SU-DHL-6 (cell line): ENCODE results near the gene RAB11A.

Experiments used
- H2AFZ ChIP-seq: fragments of 200-600 bp; sonication (generic); 2 replicates; pipeline ENCODE4 v1.6.1; 2014; ENCODE audit warnings: low read depth, mild to moderate bottlenecking, moderate library complexity, mixed read lengths, antibody characterized with exemption, low read length; ENCODE audit not compliant: severe bottlenecking
- H3F3A ChIP-seq: fragments of 200-600 bp; shearing (Covaris generic); 2 replicates; pipeline ENCODE4 v1.6.0; 2016; ENCODE audit warnings: antibody characterized with exemption, mild to moderate bottlenecking; ENCODE audit not compliant: insufficient read depth
- H3K27ac ChIP-seq: fragments of 200-600 bp; sonication (generic); 2 replicates; pipeline ENCODE4 v1.5.1; 2016; ENCODE audit warnings: low read depth, mild to moderate bottlenecking, low read length, moderate library complexity, mixed read lengths
- H3K27me3 ChIP-seq: fragments of 200-600 bp; sonication (generic), shearing (Covaris generic); 2 replicates; pipeline ENCODE4 v1.6.0; 2014; ENCODE audit warnings: mild to moderate bottlenecking, low read length
- H3K36me3 ChIP-seq: fragments of 200-600 bp; sonication (generic); 2 replicates; pipeline ENCODE4 v1.6.1; 2014; ENCODE audit warnings: mild to moderate bottlenecking, low read length, mixed read lengths
- H3K4me2 ChIP-seq: fragments of 300-600, 200-600 bp; shearing (Covaris generic), sonication (generic); 2 replicates; pipeline ENCODE4 v1.6.0; 2014; ENCODE audit warnings: low read length, low read depth, mild to moderate bottlenecking; ENCODE audit not compliant: poor library complexity, severe bottlenecking
- H3K4me3 ChIP-seq: fragments of 200-600 bp; sonication (generic); 2 replicates; pipeline ENCODE4 v1.5.1; 2014; ENCODE audit warnings: antibody characterized with exemption, low read length, mild to moderate bottlenecking, mixed read lengths; ENCODE audit not compliant: insufficient read depth, poor library complexity, severe bottlenecking
- H3K79me2 ChIP-seq: fragments of 200-600 bp; sonication (generic); 2 replicates; pipeline ENCODE4 v1.6.1; 2014; ENCODE audit warnings: mild to moderate bottlenecking, low read length, moderate library complexity; ENCODE audit not compliant: insufficient read depth
- H3K9ac ChIP-seq: fragments of 200-600 bp; sonication (generic); 2 replicates; pipeline ENCODE4 v1.7.0; 2014; ENCODE audit warnings: mild to moderate bottlenecking, low read length
- H3K9me2 ChIP-seq: fragments of 200-600 bp; sonication (generic); replicated peaks from 2 replicates; pipeline ENCODE4 v1.6.1; 2014; ENCODE audit warnings: low read length; ENCODE audit not compliant: insufficient read depth
- H3K9me3 ChIP-seq: fragments of 200-600 bp; sonication (generic); 2 replicates; pipeline ENCODE4 v1.6.1; 2014; ENCODE audit warnings: low read length, mixed read lengths; ENCODE audit not compliant: insufficient read depth
- H4K20me1 ChIP-seq: fragments of 200-600 bp; sonication (generic); 2 replicates; pipeline ENCODE4 v1.6.1; 2014; ENCODE audit warnings: low read depth, mild to moderate bottlenecking, antibody characterized with exemption, low read length, moderate library complexity, mixed read lengths
- EZH2phosphoT487 ChIP-seq: fragments of 200-600 bp; sonication (generic), shearing (Covaris generic); conservative IDR thresholded peaks from 2 replicates; pipeline ENCODE4 v1.6.1; 2018; ENCODE audit warnings: mild to moderate bottlenecking, antibody characterized with exemption, low read length, moderate library complexity, mixed read lengths
- TF ChIP-seq, protein P1 (sequence below): fragments of 200-600 bp; sonication (generic); IDR thresholded peaks from one replicate; pipeline ENCODE4 v1.5.1; 2017; ENCODE audit warnings: antibody characterized with exemption, mild to moderate bottlenecking, low read length, moderate library complexity; ENCODE audit not compliant: insufficient read depth, poor library complexity, severe bottlenecking

Gene RAB11A

DNA sequence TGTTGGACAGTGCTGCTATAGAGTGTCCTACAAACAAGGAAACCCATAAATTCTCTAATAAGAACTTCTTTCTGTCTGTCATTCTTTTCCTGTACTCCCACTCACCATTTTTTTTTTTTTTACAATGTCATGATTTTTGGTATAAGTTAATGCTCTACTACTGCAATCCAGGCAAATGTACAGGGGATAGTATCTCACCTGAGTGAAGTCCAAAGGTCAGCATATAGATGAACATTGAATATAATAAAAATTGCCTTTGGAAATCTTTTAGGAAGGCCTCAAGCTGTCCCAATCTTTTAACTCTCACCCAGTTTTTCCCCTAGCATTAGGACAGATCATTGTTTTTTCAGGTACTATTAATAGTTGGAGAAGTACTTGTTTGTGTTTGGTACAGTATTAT lies 21.3 kb upstream of the RAB11A start:
- Histone ChIP-seq H3F3A (no peaks in the 10 kb centered on the region), H3K9ac (no peak overlapping the region), H3K36me3 (no peaks in the 10 kb centered on the region), H4K20me1 (no peaks in the 10 kb centered on the region), H3K9me2 (no peaks in the 10 kb centered on the region), H2AFZ (no peak overlapping the region), H3K4me2 (no peak overlapping the region), H3K27ac (no peak overlapping the region), H3K27me3 (no peaks in the 10 kb centered on the region), H3K9me3 (no peaks in the 10 kb centered on the region), H3K79me2 (no peaks in the 10 kb centered on the region), H3K4me3 (no peak overlapping the region)
- TF ChIP-seq, protein P1, sequence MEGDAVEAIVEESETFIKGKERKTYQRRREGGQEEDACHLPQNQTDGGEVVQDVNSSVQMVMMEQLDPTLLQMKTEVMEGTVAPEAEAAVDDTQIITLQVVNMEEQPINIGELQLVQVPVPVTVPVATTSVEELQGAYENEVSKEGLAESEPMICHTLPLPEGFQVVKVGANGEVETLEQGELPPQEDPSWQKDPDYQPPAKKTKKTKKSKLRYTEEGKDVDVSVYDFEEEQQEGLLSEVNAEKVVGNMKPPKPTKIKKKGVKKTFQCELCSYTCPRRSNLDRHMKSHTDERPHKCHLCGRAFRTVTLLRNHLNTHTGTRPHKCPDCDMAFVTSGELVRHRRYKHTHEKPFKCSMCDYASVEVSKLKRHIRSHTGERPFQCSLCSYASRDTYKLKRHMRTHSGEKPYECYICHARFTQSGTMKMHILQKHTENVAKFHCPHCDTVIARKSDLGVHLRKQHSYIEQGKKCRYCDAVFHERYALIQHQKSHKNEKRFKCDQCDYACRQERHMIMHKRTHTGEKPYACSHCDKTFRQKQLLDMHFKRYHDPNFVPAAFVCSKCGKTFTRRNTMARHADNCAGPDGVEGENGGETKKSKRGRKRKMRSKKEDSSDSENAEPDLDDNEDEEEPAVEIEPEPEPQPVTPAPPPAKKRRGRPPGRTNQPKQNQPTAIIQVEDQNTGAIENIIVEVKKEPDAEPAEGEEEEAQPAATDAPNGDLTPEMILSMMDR: no peak
- TF ChIP-seq EZH2phosphoT487: no peak

DNA sequence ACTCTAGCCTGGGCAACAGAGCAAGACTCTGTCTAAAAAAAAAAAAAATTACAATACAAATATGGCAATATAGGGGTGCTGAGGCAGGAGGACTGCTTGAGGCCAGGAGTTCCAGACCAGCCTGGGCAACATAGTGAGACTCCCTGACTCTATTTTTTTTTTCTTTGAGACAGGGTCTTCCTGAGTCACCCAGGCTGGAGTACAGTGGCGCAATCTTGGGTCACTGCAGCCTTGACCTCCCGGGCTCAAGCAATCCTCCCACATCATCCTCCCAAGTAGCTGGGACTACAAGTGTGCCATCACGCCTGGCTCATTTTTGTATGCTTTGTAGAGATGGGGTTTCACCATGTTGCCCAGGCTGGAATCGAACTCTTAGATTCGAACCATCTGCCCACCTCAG lies 17.3 kb upstream of the RAB11A start:
- no peak overlapping the region for H3K27ac ChIP-seq
- no peaks in the 10 kb centered on the region for H3K79me2 ChIP-seq
- no peak overlapping the region for H3K4me3 ChIP-seq
- H3K4me2 ChIP-seq: no peak overlapping the region
- no peaks in the 10 kb centered on the region for H3K36me3 ChIP-seq
- no peak overlapping the region for H2AFZ ChIP-seq
- no peaks in the 10 kb centered on the region for H3K9me2 ChIP-seq
- no peaks in the 10 kb centered on the region for H3K9me3 ChIP-seq
- no peaks in the 10 kb centered on the region for H3K27me3 ChIP-seq
- H3F3A ChIP-seq: 0 out of 2 replicates have a peak, but pooled peaks cover 5% of the 10 kb centered on the region
- no peak for TF ChIP-seq EZH2phosphoT487
- TF ChIP-seq, protein P1: no peak
- no peak overlapping the region for H3K9ac ChIP-seq
- no peaks in the 10 kb centered on the region for H4K20me1 ChIP-seq

DNA sequence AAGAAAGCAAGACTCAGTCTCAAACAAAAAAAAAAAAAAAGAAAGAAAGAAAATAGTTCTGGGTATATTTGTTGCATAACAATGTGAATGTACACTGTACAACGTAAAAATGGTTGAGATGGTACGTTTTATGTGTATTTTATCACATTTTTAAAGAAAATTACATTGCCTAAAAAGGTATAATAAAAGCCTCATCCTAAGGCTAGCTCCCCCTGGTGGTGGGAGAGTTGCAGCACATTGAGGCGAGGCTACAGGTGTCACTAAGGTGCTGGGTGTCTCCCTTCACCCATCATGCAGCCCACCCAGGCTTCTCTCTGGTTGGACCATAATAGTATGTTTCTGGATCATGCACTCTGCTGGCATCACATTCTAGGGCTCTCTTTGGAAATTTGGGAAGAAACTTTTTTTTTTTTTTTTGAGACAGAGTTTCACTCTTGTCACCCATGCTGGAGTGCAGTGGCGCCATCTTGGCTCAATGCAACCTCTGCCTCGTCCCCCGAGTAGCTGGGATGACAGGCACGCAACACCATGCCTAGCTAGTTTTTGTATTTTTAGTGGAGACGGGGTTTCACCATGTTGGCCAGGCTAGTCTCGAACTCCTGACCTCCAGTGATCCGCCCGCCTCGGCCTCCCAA lies 12.4 kb upstream of the RAB11A start:
- Histone ChIP-seq H3K9me2 (no peaks in the 10 kb centered on the region), H3K9me3 (no peaks in the 10 kb centered on the region), H3K36me3 (no peaks in the 10 kb centered on the region), H3K79me2 (no peaks in the 10 kb centered on the region), H3K4me3 (no peak overlapping the region), H3K27ac (no peak overlapping the region), H3K27me3 (no peaks in the 10 kb centered on the region), H2AFZ (no peak overlapping the region), H3K9ac (no peak overlapping the region), H3K4me2 (no peak overlapping the region), H3F3A (peaks cover 11% of the 10 kb centered on the region; the same call in 1 of the 2 replicates), H4K20me1 (no peaks in the 10 kb centered on the region)
- TF ChIP-seq, protein P1: peak; percentile 76
- no peak for TF ChIP-seq EZH2phosphoT487
